HG03064 (cell line): ENCODE measurements around the gene ATE1.

Source experiments
- ATAC-seq: cut with Tn5 transposase; IDR thresholded peaks from one replicate; pipeline ENCODE4 v1.9.1; 2021; ENCODE audit warnings: low read depth; ENCODE audit not compliant: unreplicated experiment

The ATE1 gene

GRCh38 chr10:121880895-121881294 lies 46.9 kb downstream of the ATE1 start:
- no peak for ATAC-seq

- no peak for ATAC-seq
Measured at GRCh38 chr10:121879476-121879875, 48.4 kb downstream of the ATE1 start.

- no peak for ATAC-seq
Measured at GRCh38 chr10:121873236-121873635, 54.6 kb downstream of the ATE1 start.

DNA sequence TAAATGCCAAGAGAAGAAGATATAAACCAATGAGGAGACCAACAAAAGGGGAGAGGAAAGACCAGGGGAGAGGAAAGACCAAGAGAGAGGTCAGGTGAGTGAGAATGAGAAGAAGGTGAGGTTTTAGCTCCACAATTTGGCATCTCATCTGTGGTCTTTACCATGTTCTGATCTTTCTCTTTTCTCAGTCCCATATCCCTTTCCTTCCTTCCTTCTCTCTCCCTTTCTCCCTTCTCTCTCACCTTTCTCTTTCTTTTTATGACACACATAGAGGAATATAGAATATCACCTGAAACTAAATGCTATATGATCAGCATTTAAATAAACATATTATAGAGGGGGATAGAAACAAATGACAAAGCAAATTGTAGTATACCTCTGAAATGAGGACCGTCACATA lies 57.4 kb downstream of the ATE1 start:
- ATAC-seq, result no peak

GRCh38 chr10:121865554-121865953 lies 62.3 kb downstream of the ATE1 start:
- no peak for ATAC-seq

- no peak for ATAC-seq
Measured at GRCh38 chr10:121864653-121865052, 63.2 kb downstream of the ATE1 start.

- no peak for ATAC-seq
Measured at GRCh38 chr10:121864168-121864567, 63.7 kb downstream of the ATE1 start.

GRCh38 chr10:121862649-121863048 lies 65.2 kb downstream of the ATE1 start:
- ATAC-seq, result no peak

DNA sequence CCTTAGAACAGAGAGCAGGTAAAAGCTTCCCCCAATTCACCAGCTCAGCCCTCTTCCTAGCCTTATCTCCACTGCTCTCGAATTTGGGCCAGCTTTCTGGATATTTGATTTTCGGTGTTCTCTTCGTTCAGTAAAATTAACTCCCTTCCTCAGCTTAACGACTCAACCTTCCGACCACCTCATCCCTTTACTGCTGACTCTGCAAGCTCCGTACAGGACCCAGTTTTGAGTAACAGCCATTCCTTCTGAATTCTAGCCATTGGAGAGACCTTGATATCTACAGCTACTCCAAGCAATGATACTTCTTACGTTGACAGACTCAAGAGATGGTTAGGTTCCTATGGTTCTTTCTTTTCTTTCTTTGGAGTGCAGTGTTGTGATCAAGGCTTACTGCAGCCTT lies 65.8 kb downstream of the ATE1 start:
- ATAC-seq, result no peak

GRCh38 chr10:121860810-121861209 lies 67.0 kb downstream of the ATE1 start:
- ATAC-seq, result no peak

DNA sequence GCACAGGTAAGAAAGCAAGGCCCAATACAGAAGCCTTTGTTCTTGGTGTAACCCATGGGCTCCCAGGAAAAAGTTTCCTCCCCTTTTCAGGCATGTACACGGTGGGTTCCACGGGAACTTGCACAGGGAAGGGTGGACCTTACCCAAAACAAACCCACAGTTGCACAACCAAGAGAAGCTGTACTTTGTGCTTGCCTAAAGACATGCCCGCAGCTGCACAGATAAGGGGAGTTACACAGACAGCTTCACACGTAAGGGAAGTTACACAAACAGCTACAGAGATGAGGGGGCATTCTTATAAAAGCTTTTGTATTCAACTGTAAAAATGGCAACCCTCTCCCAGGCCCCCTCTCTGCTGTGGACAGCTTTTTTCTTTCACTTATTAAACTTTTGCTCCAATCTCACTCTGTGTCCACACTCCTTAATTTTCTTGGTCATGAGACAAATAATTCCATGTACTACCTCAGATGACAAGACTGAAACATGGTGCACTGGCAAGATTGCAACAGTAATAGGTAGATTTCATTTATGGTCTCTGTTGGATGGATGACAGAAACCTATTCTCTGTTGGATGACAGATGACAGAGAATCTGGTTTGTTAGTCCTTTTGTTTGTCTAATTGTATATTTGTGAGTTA lies 72.9 kb downstream of the ATE1 start:
- no peak for ATAC-seq

GRCh38 chr10:121853950-121854349 lies 73.9 kb downstream of the ATE1 start:
- no peak for ATAC-seq

DNA sequence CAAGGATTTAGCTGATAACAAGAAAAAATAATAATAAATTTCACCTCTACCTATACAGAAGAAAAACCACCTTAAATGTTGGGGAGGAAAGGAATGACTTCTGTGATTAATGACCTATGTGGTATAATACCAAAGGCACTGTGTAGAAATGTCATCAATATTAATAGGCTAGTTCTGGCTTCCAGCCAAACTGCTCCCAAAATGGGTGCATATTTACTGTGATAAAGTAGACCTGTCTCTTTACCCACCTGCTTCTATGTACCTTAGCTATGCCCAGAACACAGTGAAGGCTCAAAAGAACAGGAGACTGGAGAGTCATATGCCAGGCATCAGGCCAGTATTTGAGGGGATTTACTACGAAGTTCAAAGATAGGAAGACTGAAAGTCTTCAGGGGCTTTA lies 76.0 kb downstream of the ATE1 start:
- ATAC-seq, result no peak

GRCh38 chr10:121848082-121848481 lies 79.7 kb downstream of the ATE1 start:
- ATAC-seq, result no peak

DNA sequence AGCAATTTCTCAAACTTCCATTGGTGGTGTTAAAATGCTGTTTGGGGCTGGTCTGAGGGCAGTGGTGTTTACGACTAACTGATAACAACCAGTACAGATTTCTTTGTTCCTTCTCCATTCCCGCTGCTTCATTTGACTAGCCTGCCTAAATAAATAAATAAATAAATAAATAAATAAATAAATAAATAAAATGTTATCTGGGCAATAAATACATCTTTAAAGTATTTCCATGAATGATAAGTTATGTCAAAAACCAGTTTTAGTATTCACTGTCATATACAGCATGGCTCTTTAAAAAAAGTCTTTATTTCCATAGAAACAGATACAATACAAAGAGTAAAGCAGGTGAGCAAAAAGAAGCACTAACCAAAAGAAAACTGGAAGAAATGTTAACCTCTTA lies 81.3 kb downstream of the ATE1 start:
- no peak for ATAC-seq

- ATAC-seq, result no peak
Measured at GRCh38 chr10:121845044-121845784, 82.6 kb downstream of the ATE1 start.

DNA sequence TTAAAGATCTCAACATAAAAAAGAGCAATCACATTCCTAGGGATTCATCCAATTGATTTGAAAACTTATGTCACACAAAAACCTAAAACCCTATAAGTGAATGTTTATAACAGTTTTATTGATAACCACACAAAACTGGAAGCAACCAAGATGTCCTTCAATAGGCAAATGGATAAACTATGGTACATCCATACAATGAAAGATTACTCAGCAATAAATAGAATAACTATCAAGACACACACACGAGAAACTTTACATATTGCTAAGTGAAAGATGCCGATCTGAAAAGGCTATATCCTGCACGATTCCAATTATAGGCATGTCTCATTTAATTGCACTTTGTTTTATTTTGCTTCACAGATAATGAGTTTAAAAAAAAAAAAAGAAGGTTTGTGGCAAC lies 83.3 kb downstream of the ATE1 start:
- no peak for ATAC-seq

DNA sequence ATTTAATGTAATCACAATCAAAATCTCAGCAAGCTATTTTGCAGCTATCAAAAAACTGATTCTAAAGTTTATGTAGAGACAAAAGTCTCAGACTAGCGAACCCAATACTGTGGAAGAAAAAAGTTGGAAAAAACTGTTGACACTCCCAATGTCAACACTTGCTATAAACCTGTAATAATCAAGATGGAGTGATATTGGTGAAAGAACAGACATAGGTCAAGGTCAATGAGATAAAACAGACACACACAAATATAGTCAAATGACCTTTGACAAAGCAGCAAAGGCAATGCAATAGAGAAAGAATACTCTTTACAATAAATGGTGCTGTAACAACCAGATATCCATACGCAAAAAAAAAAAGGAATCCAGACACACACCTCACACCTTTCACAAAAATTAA lies 84.5 kb downstream of the ATE1 start:
- no peak for ATAC-seq

DNA sequence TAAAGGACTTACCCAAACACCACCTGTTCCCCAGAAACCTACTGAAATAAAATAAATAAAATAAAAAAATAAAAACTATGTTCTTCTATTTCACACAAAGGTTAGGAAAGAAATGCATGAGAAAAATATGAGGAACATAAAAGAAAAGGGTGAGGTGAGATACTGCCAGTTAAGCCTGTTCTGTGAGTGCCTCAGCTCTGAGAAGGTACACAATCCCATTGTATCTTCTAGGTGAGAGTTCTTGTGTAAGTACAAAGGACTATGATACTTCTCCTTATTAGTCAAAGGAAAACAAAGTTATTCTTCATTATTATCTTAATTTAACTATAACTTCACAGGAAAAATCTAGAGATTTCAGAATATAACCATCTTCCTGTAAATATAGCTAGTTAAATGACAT lies 86.0 kb downstream of the ATE1 start:
- no peak for ATAC-seq

DNA sequence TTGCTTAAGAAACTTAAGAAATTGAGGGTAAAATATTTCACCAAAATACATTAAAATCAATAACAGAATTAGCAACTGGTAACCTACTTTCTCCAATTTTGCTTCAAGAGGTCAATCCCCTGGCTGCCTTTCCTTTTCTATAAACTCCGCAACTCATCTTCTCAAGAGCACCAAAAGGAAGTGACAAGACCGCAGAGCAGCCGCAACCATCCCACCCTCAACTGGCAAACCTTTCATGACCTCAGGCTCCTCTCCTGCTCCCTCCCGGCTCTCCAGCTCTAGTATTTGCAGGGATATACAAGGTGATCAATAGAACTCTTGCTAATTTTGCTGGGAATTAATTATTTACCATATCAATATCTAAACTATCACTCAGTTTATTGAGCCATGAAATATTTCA lies 88.9 kb downstream of the ATE1 start:
- ATAC-seq, result no peak

GRCh38 chr10:121838149-121838548 lies 89.7 kb downstream of the ATE1 start:
- ATAC-seq, result no peak

DNA sequence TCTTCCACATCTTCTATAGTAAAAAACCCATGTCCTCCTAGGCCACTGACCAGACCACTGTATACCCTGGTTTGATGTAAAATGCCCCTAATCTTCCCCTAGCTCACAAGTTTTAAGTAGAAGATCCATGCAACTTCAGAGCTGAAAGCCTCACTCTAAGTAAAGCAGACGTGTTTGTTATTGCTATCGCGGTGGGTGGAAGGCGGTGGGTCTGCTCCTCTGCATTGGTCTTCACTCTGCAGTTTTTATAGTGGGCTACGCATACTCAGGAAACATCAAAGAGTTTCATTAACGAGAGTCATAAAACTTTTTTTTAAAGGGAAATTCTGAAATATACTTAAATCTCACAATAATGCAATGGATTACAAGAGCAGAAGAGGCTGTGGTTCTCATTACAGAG lies 91.7 kb downstream of the ATE1 start:
- ATAC-seq, result no peak
